ENCODE results near the gene ZNF521.

The ZNF521 gene

DNA sequence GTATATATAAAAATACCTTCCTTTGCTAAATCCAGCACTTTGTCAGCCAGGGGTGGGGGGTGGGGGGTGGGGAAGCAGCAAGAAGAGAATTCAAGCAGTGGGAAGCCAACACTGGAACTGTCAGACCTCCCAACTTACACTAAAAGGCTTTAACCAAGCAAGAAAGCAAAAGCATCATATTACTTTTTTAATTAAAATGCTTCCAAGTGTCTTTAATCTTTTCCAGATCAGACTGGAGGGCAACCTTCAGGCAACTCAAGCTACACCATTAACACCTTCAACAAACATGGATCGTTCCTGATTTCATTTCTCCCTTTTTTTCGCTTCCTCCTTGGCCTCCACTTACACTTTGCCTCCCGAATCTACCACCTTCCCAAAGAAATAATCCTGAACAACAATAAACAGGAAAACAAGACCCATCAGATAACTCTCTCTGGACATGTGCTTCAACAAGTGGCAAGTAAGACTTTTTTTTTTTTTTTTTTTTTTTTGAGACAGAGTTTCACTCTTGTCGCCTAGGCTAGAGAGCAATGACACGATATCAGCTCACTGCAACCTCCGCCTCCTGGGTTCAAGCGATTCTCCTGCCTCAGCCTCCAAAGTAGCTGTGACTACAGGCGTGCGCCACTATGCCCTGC, 35.5 kb downstream of the ZNF521 start:
- H3K4me3 ChIP-seq (ENCODE audit: low read length): no peak overlapping the region
- TF ChIP-seq ZNF274 (IDR thresholded peaks at IDR 0.05; ENCODE audit: low read depth, low read length): no peak

DNA sequence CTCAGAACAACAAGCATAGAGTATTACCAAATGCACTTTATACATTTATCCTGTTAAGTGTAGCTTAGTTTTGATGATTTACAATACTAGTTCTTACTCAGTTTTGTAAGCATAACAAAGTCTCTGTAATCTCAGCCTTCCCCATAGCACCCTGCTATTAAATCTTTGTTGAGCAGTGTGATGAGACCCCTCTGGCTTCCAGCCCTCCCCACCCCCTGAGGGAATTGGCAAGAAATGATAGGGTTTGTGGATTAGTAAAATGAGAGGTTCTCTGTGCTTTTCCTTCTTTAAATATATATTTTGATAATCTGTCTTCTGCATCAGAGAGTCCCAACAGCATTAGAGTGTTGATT, 37.2 kb downstream of the ZNF521 start:
- no peak for TF ChIP-seq ZNF274 (IDR thresholded peaks at IDR 0.05; ENCODE audit: low read depth, low read length)
- no peak overlapping the region for H3K4me3 ChIP-seq (ENCODE audit: low read length)

DNA sequence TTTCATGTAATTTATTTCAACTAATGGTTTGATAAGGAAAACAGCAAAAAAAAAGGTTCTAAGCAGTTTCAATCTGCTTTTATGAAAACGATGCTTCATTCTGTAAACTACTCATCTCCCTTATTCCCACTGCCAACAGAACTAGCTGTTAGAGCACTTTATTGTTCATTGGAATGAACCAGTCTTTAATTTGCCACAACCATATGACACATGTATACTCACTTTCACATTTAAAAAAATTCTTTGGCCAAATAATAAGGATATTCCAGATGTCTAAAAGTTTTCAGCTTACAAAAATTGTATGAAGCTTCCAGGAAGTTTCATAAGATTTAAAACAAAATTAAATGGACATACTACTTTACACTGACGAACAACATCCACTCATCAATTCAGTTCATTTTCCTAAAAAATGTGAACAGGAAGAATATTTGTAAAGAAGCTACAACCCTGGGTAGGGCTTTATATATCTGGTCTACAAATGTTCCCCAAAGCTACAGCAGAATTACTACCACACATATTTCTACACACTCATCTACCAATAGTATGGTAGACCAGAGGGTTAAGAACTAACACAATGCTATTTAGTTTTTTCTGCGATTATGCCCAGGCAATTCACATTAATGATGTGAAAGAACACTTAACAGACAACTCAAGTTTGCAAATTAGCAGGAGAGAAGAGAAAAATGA, 37.7 kb downstream of the ZNF521 start:
- no peak for TF ChIP-seq ZNF274 (IDR thresholded peaks at IDR 0.05; ENCODE audit: low read depth, low read length)

DNA sequence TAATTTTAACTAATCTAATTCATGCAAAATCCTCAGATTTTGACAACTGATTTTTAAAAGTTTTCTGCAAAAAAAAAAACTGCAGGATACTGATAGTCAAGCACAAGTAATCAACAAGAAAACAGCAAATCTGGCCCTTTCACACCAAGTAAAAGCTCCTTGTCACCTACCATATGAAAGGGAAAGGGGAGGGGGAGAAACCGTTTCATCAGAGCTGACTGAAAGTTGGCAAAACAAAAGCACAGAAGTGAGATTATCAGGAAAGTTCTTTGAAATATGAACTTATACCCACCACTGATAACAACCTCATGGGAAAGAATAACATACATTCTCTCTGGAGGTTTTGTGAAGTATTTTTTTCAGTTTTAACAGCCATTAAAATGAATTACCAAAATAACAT, 38.7 kb downstream of the ZNF521 start:
- TF ChIP-seq ZNF274 (IDR thresholded peaks at IDR 0.05; ENCODE audit: low read depth, low read length): no peak
- no peak overlapping the region for H3K4me3 ChIP-seq (ENCODE audit: low read length)

More for the DNA sequence above, 37.7 kb downstream of the ZNF521 start:
- H3K4me3 ChIP-seq (ENCODE audit: low read length): no peak overlapping the region

DNA sequence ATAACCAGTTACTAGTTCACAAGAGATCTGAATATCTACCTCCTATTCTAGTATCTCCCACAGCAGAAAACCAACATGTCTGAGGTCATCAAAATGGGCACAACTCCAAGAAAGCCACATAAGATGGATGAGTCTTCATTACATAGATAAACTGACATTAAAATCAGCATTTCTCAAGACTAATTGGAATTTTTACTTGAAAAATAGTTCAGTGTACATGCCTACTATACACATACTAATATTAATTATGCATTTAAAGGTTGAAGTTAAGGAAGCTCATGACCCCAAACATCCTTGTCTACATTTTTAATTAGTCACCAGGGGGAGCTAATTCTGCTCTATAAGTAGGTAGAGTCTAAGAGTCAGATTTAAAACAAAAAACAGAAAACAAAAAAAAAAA, 41.9 kb downstream of the ZNF521 start:
- TF ChIP-seq ZNF274 (IDR thresholded peaks at IDR 0.05; ENCODE audit: low read depth, low read length): no peak
- no peak overlapping the region for H3K4me3 ChIP-seq (ENCODE audit: low read length)

DNA sequence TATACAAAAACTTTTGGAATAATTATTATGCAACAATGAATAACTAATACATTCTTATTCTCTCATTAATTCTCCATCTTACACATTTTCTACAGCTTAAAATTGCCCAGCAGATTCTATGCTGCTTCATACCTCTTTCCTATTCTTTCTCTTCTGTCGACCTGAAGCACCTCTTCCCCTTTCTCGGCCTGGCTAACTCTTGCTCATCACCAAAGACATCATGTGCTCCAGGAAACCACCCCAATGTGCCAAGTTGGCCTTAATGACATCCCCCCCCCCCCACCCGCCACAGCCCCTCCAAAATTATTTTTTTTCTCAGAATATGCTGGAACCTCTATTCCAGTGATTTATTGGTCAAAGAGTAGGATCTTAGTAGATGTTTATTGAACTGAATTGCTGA, 43.6 kb downstream of the ZNF521 start:
- TF ChIP-seq ZNF274 (IDR thresholded peaks at IDR 0.05; ENCODE audit: low read depth, low read length): no peak
- H3K4me3 ChIP-seq (ENCODE audit: low read length): no peak overlapping the region

DNA sequence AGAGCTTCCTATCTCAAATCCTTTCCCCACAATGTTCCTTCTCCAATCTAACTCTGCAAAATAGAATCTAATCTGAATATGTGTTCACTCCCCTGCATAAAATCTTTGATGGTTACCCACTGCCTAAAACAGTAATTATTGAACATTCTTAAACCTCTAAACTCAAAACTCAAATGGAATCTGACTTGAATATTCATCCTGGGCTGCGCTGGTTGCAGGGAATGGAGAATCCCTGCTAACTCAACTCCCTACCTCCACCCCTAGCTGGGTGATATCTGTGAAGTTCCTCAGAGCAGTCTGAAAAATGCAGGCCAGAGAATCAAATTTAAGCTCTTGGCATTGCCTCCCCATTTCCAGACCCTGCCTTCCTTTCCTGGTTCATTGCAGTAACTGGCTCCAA, 44.8 kb downstream of the ZNF521 start:
- no peak overlapping the region for H3K4me3 ChIP-seq (ENCODE audit: low read length)
- TF ChIP-seq ZNF274 (IDR thresholded peaks at IDR 0.05; ENCODE audit: low read depth, low read length): no peak

DNA sequence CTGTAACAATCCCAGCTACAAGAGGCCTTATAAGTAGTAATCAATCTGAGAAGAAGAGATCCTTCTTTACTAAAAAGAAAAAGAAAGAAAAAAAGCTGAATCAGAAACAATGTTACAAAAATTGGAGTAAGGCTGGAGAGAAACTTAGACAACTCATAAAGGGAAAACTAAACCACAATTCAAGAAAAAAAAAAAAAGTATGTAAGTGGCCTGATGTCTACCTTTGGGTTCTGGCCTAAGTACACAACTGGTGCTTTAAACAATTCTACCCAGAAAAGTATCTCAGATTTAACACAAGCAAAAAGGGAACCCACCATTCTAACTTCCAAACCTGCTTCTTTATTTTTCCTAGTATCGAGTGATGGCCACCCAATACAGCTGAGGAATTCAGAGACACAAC, 45.3 kb downstream of the ZNF521 start:
- H3K4me3 ChIP-seq (ENCODE audit: low read length): no peak overlapping the region
- no peak for TF ChIP-seq ZNF274 (IDR thresholded peaks at IDR 0.05; ENCODE audit: low read depth, low read length)

DNA sequence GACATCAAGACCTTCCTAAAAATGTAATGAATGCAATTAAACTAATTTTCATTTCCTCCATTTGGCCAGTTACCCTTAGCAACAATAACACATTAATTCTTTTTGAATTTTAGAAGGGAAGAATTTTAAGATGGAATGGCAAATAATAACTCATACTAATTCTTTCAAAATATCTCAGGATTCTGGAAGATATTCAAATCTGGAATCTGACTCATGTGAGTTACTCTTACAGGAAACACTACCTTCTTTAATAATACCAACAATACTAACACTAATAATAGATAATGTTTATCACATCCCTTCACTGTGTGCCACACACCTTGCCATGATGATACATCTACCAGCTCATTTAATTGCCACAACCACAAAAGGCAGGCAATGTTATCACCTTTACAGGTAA, 46.4 kb downstream of the ZNF521 start:
- no peak overlapping the region for H3K4me3 ChIP-seq (ENCODE audit: low read length)
- TF ChIP-seq ZNF274 (IDR thresholded peaks at IDR 0.05; ENCODE audit: low read depth, low read length): no peak

DNA sequence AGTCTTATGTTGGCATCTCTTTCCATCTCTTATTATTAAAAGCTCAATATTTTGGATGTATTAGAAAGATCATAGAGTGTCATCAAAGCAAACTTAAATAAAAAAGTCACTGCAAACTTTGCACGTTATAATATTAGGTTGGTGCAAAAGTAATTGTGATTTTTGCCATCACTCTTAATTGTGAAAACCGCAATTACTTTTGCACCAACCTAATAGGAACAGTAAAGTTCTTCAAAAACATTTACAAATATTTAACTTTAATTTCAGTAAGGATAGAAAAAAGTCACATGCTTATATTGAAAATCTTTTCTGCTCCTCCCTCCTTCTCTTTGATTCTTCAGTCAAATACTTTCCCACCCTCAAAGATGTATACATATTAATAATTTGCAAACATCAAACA, 51.5 kb downstream of the ZNF521 start:
- TF ChIP-seq ZNF274 (IDR thresholded peaks at IDR 0.05; ENCODE audit: low read depth, low read length): no peak

DNA sequence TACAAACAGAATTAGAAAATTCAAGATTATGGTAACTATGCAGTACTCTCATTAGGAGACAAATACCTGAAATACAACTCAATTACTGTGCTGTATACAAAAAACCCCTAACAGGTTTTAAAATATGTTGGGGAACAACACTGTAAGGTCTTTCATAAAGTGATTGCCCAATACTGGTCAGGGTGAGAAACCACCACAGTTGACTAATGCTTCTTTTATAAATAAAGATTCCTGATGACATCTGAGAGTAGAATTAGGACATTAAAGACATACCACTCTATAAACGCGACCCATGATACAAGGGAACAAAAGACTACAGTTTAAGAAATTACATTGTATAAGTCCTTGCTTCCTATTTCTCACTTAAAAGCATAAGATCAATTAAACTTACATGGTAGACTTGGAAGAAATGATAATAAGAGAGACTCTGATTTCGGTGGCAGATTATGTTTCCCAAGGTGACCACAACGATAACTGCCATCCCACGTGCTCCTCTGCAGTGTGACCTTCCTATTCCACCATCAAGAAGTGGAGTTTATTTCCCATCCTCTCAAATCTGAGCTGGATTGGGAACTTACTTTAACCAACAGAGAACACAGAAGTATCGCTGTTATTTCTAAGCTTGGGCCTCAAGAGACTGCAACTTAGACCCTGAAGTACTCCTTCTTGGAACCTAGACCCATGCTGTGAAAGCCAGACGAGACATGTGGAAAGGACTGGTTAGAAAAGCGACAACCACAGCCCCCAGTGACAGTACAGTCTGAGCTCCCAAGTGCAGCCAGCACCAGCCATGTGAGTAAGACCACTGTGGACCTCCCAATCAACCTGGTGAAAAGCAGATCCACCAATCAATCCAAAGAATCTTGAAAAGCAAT, 52.3 kb downstream of the ZNF521 start:
- no peak overlapping the region for H3K4me3 ChIP-seq (ENCODE audit: low read length)
- TF ChIP-seq ZNF274 (IDR thresholded peaks at IDR 0.05; ENCODE audit: low read depth, low read length): no peak

More for the DNA sequence above, 51.5 kb downstream of the ZNF521 start:
- no peak overlapping the region for H3K4me3 ChIP-seq (ENCODE audit: low read length)

DNA sequence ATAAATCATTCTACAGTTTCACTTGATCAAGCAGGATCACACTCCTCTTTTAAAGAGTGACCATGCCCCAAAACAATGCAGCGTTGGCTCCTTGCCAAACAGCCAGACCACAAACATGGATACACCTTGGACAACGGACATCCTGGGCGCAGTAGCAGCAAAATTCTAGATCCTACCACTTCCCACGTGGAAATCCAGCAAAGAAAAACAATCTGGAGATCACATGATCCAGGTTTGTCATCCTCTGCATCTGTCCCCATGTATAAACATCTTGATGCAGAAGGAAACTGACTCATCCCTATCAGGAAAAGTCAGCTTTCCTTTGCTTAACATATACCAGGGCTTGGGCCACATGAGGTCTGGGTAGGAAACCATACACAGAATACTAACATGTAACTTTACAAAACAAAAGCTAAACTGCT, 53.1 kb downstream of the ZNF521 start:
- H3K4me3 ChIP-seq (ENCODE audit: low read length): no peak overlapping the region
- TF ChIP-seq ZNF274 (IDR thresholded peaks at IDR 0.05; ENCODE audit: low read depth, low read length): no peak

DNA sequence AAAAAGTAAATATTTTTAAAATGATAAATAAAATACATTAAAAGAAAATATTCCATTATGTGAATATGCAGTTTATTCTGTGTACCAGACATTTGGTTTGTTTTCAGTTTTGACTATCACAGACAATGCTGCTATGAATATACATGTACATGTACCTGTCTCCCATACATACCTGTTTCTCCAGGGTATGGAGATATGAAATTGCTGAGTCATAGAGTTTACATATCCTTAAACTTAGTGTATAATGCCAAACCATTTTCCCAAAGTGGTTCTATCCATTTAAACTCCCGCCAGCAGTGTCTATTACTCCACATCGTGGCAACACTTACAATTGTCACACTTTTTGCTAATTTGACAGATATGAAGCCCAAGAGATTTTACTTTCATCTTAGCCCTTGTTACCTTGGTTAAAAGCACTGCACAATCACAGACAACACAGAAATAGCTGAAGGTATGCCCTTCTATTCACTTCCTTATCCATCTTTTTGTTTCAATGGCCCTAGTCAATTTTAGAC, 56.3 kb downstream of the ZNF521 start:
- no peak for TF ChIP-seq ZNF274 (IDR thresholded peaks at IDR 0.05; ENCODE audit: low read depth, low read length)

DNA sequence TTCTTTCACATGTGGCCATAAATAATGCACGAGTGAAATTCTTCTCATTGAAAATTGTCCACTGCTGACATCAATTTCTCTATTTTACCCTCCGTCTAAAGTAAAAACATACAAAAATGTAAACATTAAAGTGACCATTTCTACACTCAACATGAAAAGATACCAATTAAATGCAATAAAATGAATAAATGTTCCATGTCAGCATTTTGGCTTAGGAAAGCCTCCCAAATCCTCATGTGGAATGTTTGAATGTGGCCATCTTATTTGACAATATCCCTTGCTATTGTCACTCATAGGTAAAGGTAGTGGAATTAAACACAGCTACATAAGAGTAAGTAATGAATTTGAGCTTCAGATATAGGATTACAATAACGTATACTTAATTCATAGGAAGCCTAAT, 60.8 kb downstream of the ZNF521 start:
- TF ChIP-seq ZNF274 (IDR thresholded peaks at IDR 0.05; ENCODE audit: low read depth, low read length): no peak
- H3K4me3 ChIP-seq (ENCODE audit: low read length): no peak overlapping the region

More for the DNA sequence above, 56.3 kb downstream of the ZNF521 start:
- H3K4me3 ChIP-seq (ENCODE audit: low read length): no peak overlapping the region
